Posterior cingulate gyrus (tissue), 11 donors: ENCODE data around the gene CLDN4.
"Not testable (repeated sequence)": the region's sequence is repeated elsewhere in the genome, so short reads cannot be mapped to it uniquely, and the experiment has no call there.

Experiments
- DNase-seq, 10 donors: peaks; one replicate each; pipeline versions ENCODE4 v3.0.0 to v3.0.0-alpha.2; 2020 to 2021; ENCODE audit warnings: mixed read lengths in 3 of 10
- intact Hi-C: fragments of 100-400 bp; cut with DNase I; formaldehyde crosslinking; loops from one replicate; pipeline ENCODE4 v1.15.1; 2023

Gene CLDN4

GRCh38 chr7:73822319-73823173 is 8.2 kb upstream of the CLDN4 start:
- intact Hi-C loops = no loop called here
- DNase-seq = peak in 3 of 10 donors; percentile 47 to 56 (median 55)

- intact Hi-C loops = no loop called here
- DNase-seq = peak in 1 of 10 donors; percentile 0
Measured at GRCh38 chr7:73823257-73823656, 7.5 kb upstream of the CLDN4 start.

GRCh38 chr7:73823873-73824592 is 6.8 kb upstream of the CLDN4 start:
- DNase-seq = peak in 1 of 10 donors; percentile 17
- intact Hi-C loops = no loop called here

- intact Hi-C loops = no loop called here
- DNase-seq = peak in 2 of 10 donors; percentile 80 to 81
Measured at GRCh38 chr7:73824986-73825385, 5.8 kb upstream of the CLDN4 start.

- peak in 2 of 10 donors; percentile 18 to 59 for DNase-seq
- intact Hi-C loops = no loop called here
Measured at GRCh38 chr7:73827567-73828106, 3.2 kb upstream of the CLDN4 start.

GRCh38 chr7:73828107-73828803 is 2.5 kb upstream of the CLDN4 start:
- DNase-seq = peak in 1 of 10 donors; percentile 39
- intact Hi-C loops = no loop called here

GRCh38 chr7:73828972-73829371 is 1.8 kb upstream of the CLDN4 start:
- intact Hi-C loops = no loop called here
- peak in 1 of 10 donors; percentile 8 for DNase-seq

GRCh38 chr7:73829505-73829904 is 1.3 kb upstream of the CLDN4 start:
- no peak for DNase-seq

GRCh38 chr7:73829921-73830680 is 695 bp upstream of the CLDN4 start:
- intact Hi-C loops = no loop called here
- DNase-seq = peak in 1 of 10 donors; percentile 58

More at GRCh38 chr7:73829505-73829904, 1.3 kb upstream of the CLDN4 start:
- intact Hi-C loops = no loop called here

GRCh38 chr7:73831584-73831833 is 713 bp downstream of the CLDN4 start:
- intact Hi-C loops = no loop called here
- peak in 1 of 10 donors; percentile 50 for DNase-seq

- intact Hi-C loops = no loop called here
Measured at GRCh38 chr7:73831834-73832651, 1.2 kb downstream of the CLDN4 start.

GRCh38 chr7:73832806-73833205 is 2.0 kb downstream of the CLDN4 start:
- intact Hi-C loops = no loop called here
- no peak for DNase-seq

More at GRCh38 chr7:73831834-73832651, 1.2 kb downstream of the CLDN4 start:
- DNase-seq = peak in 1 of 10 donors; percentile 23

GRCh38 chr7:73833251-73833919 is 2.6 kb downstream of the CLDN4 start:
- no peak for DNase-seq
- intact Hi-C loops = no loop called here

- DNase-seq = no peak
- intact Hi-C loops = no loop called here
Measured at GRCh38 chr7:73834626-73835191, 3.9 kb downstream of the CLDN4 start.

GRCh38 chr7:73837167-73837566 is 6.4 kb downstream of the CLDN4 start:
- DNase-seq, intact Hi-C loops: not testable (repeated sequence)

GRCh38 chr7:73838642-73839041 is 7.8 kb downstream of the CLDN4 start:
- no peak for DNase-seq
- intact Hi-C loops = no loop called here

GRCh38 chr7:73839290-73839689 is 8.5 kb downstream of the CLDN4 start:
- no peak for DNase-seq
- intact Hi-C loops = no loop called here
